ENCODE results near the gene ARNT2.

- TF ChIP-seq POLR2A (IDR thresholded peaks at IDR 0.05; ENCODE audit: low read depth, low read length) (no peak), TAF1 (IDR thresholded peaks at IDR 0.05; ENCODE audit: low read depth, low read length) (no peak), POLR2AphosphoS5 (IDR thresholded peaks at IDR 0.05; ENCODE audit: low read depth, low read length) (no peak), SPI1 (IDR thresholded peaks at IDR 0.05; ENCODE audit: low read depth, low read length) (no peak), POU2F2 (IDR thresholded peaks at IDR 0.05; ENCODE audit: low read depth, low read length) (no peak), PAX5 (IDR thresholded peaks at IDR 0.05; ENCODE audit: insufficient read depth, low read length, severe bottlenecking) (no peak)
Observed at GRCh38 chr15:80525853-80526252, 121.7 kb downstream of the ARNT2 start.
